Trophoblast cell (in vitro differentiated cells and primary cell): ENCODE data around the gene LRPPRC.

ENCODE experiments used
- DNase-seq, 2 donors: peaks; one replicate each; pipeline ENCODE4 v3.0.0-alpha.2; 2016
- H2AFZ ChIP-seq: 2 replicates; pipeline ENCODE4 v1.6.1; 2013; ENCODE audit warnings: low read length, moderate library complexity, mild to moderate bottlenecking; ENCODE audit not compliant: insufficient read depth, poor library complexity
- H2AK5ac ChIP-seq: 2 replicates; pipeline ENCODE4 v1.6.1; 2013; ENCODE audit warnings: mild to moderate bottlenecking, low read length
- H2BK120ac ChIP-seq: 2 replicates; pipeline ENCODE4 v1.6.1; 2013; ENCODE audit warnings: low read length, mild to moderate bottlenecking, moderate library complexity; ENCODE audit not compliant: insufficient read depth, poor library complexity
- H2BK12ac ChIP-seq: 2 replicates; pipeline ENCODE4 v1.6.1; 2013; ENCODE audit warnings: mild to moderate bottlenecking, low read length, moderate library complexity
- H2BK5ac ChIP-seq: 2 replicates; pipeline ENCODE4 v1.6.1; 2013; ENCODE audit warnings: low read length, low read depth, moderate library complexity, mild to moderate bottlenecking; ENCODE audit not compliant: poor library complexity
- H3K14ac ChIP-seq: 2 replicates; pipeline ENCODE4 v1.6.1; 2013; ENCODE audit warnings: mild to moderate bottlenecking, low read length
- H3K18ac ChIP-seq: 2 replicates; pipeline ENCODE4 v1.6.1; 2013; ENCODE audit warnings: mild to moderate bottlenecking, low read length
- H3K23ac ChIP-seq: 2 replicates; pipeline ENCODE4 v1.6.1; 2013; ENCODE audit warnings: low read length
- H3K27ac ChIP-seq: 2 replicates; pipeline ENCODE4 v1.5.1; 2013; ENCODE audit warnings: low read depth, mild to moderate bottlenecking, inconsistent platforms, low read length, moderate library complexity
- H3K27me3 ChIP-seq: 2 replicates; pipeline ENCODE4 v1.6.1; 2013; ENCODE audit warnings: inconsistent platforms, mild to moderate bottlenecking, low read length, moderate library complexity; ENCODE audit not compliant: insufficient read depth
- H3K36me3 ChIP-seq, 2 experiments: 1 replicate in 1 of 2; 2 replicates in 1 of 2; pipeline ENCODE4 v1.6.1; 2013; ENCODE audit warnings: low read length in 2 of 2, mild to moderate bottlenecking in 2 of 2, moderate library complexity in 1 of 2; ENCODE audit not compliant: insufficient read depth in 2 of 2, control insufficient read depth in 1 of 2
- H3K4ac ChIP-seq: 2 replicates; pipeline ENCODE4 v1.6.1; 2013; ENCODE audit warnings: low read depth, mild to moderate bottlenecking, low read length, moderate library complexity
- H3K4me1 ChIP-seq, 2 experiments: 1 replicate in 1 of 2; 2 replicates in 1 of 2; pipeline ENCODE4 v1.6.1; 2013; ENCODE audit warnings: low read length in 2 of 2, mild to moderate bottlenecking in 2 of 2, moderate library complexity in 1 of 2; ENCODE audit not compliant: insufficient read depth in 2 of 2, control insufficient read depth in 1 of 2
- H3K4me2 ChIP-seq: 2 replicates; pipeline ENCODE4 v1.6.1; 2013; ENCODE audit warnings: inconsistent platforms, mild to moderate bottlenecking, low read length, moderate library complexity
- H3K4me3 ChIP-seq: 2 replicates; pipeline ENCODE4 v1.5.1; 2013; ENCODE audit warnings: mild to moderate bottlenecking, low read depth, low read length, inconsistent platforms
- H3K79me1 ChIP-seq: one replicate; pipeline ENCODE4 v1.6.1; 2013; ENCODE audit warnings: low read length
- H3K79me2 ChIP-seq: 2 replicates; pipeline ENCODE4 v1.6.1; 2013; ENCODE audit warnings: low read length, mild to moderate bottlenecking; ENCODE audit not compliant: control insufficient read depth, insufficient read depth, poor library complexity
- H3K9ac ChIP-seq: 2 replicates; pipeline ENCODE4 v1.6.1; 2013; ENCODE audit warnings: mild to moderate bottlenecking, low read length
- H3K9me3 ChIP-seq: 2 replicates; pipeline ENCODE4 v1.6.1; 2013; ENCODE audit warnings: low read depth, mild to moderate bottlenecking, control low read depth, inconsistent platforms, low read length; ENCODE audit not compliant: insufficient read depth
- H4K12ac ChIP-seq: 2 replicates; pipeline ENCODE4 v1.6.1; 2013; ENCODE audit warnings: low read depth, mild to moderate bottlenecking, low read length, moderate library complexity
- H4K8ac ChIP-seq: 2 replicates; pipeline ENCODE4 v1.6.1; 2013; ENCODE audit warnings: low read depth, mild to moderate bottlenecking, low read length, moderate library complexity
- H4K91ac ChIP-seq: one replicate; pipeline ENCODE4 v1.6.1; 2013; ENCODE audit warnings: low read depth, mild to moderate bottlenecking, low read length, moderate library complexity
- WGBS: extraction: QIAGEN DNeasy Blood & Tissue Kit; methylation state at CpG from one replicate; pipeline ENCODE4 v1.1.7; 2013; ENCODE audit warnings: missing lambda C conversion rate; ENCODE audit not compliant: insufficient read length, insufficient coverage; ENCODE audit errors: extremely low coverage; 5-methylcytosine and 5-hydroxymethylcytosine counted together

The LRPPRC gene

GRCh38 chr2:43937269-43937820 is 58.4 kb downstream of the LRPPRC start:
- Histone ChIP-seq H3K27ac (no peak overlapping the region), H3K27me3 (no peaks in the 10 kb centered on the region), H2BK5ac (no peak overlapping the region), H3K4me3 (no peak overlapping the region), H3K79me1 (no peaks in the 10 kb centered on the region), H4K91ac (no peak overlapping the region), H4K8ac (no peak overlapping the region), H3K4me2 (no peak overlapping the region), H3K18ac (no peak overlapping the region), H2AK5ac (no peak overlapping the region), H3K23ac (no peak overlapping the region), H3K9me3 (no peaks in the 10 kb centered on the region), H2BK120ac (no peak overlapping the region), H2BK12ac (no peak overlapping the region), H2AFZ (no peak overlapping the region), H3K9ac (no peak overlapping the region), H3K36me3 (peaks cover 0 to 4% of the 10 kb centered on the region in 2 experiments), H3K79me2 (no peaks in the 10 kb centered on the region), H3K4ac (no peak overlapping the region), H3K4me1 (no peaks in the 10 kb centered on the region), H3K14ac (no peak overlapping the region), H4K12ac (no peak overlapping the region)
- no peak for DNase-seq
- no CpG with 5 or more reads among the region's 3 CpGs for WGBS

- no peak overlapping the region for H3K23ac ChIP-seq
- H3K79me1 ChIP-seq: no peaks in the 10 kb centered on the region
- H3K9ac ChIP-seq: no peak overlapping the region
- H4K91ac ChIP-seq: no peak overlapping the region
- H3K18ac ChIP-seq: no peak overlapping the region
- no peak overlapping the region for H2AFZ ChIP-seq
- no peak overlapping the region for H2BK5ac ChIP-seq
- no peak overlapping the region for H3K4me3 ChIP-seq
- H3K4me2 ChIP-seq: no peak overlapping the region
- no CpG with 5 or more reads among the region's 4 CpGs for WGBS
- H2AK5ac ChIP-seq: no peak overlapping the region
- no peaks in the 10 kb centered on the region for H3K4me1 ChIP-seq
- H3K4ac ChIP-seq: no peak overlapping the region
- H3K27ac ChIP-seq: no peak overlapping the region
- H2BK12ac ChIP-seq: no peak overlapping the region
- peaks cover 0 to 6% of the 10 kb centered on the region in 2 experiments for H3K36me3 ChIP-seq
- no peak for DNase-seq
- no peak overlapping the region for H3K14ac ChIP-seq
- no peaks in the 10 kb centered on the region for H3K27me3 ChIP-seq
- H3K9me3 ChIP-seq: no peaks in the 10 kb centered on the region
- H4K12ac ChIP-seq: no peak overlapping the region
- no peak overlapping the region for H2BK120ac ChIP-seq
- no peaks in the 10 kb centered on the region for H3K79me2 ChIP-seq
- no peak overlapping the region for H4K8ac ChIP-seq
Measured at GRCh38 chr2:43934567-43934966, 61.2 kb downstream of the LRPPRC start.

- H3K9me3 ChIP-seq: no peaks in the 10 kb centered on the region
- H3K18ac ChIP-seq: no peak overlapping the region
- no peak overlapping the region for H2BK5ac ChIP-seq
- no peak overlapping the region for H2BK120ac ChIP-seq
- WGBS: no CpG with 5 or more reads among the region's 3 CpGs
- H4K8ac ChIP-seq: no peak overlapping the region
- H3K4me2 ChIP-seq: no peak overlapping the region
- no peak overlapping the region for H3K4ac ChIP-seq
- no peak for DNase-seq
- H4K12ac ChIP-seq: no peak overlapping the region
- no peak overlapping the region for H2BK12ac ChIP-seq
- no peak overlapping the region for H4K91ac ChIP-seq
- no peaks in the 10 kb centered on the region for H3K79me2 ChIP-seq
- H3K27me3 ChIP-seq: no peaks in the 10 kb centered on the region
- peaks cover 0 to 11% of the 10 kb centered on the region in 2 experiments for H3K36me3 ChIP-seq
- H3K27ac ChIP-seq: no peak overlapping the region
- H2AFZ ChIP-seq: no peak overlapping the region
- H3K4me1 ChIP-seq: no peaks in the 10 kb centered on the region
- no peak overlapping the region for H3K9ac ChIP-seq
- H2AK5ac ChIP-seq: no peak overlapping the region
- no peak overlapping the region for H3K14ac ChIP-seq
- H3K23ac ChIP-seq: no peak overlapping the region
- no peak overlapping the region for H3K4me3 ChIP-seq
- H3K79me1 ChIP-seq: no peaks in the 10 kb centered on the region
Measured at GRCh38 chr2:43931293-43931692, 64.5 kb downstream of the LRPPRC start.

DNA sequence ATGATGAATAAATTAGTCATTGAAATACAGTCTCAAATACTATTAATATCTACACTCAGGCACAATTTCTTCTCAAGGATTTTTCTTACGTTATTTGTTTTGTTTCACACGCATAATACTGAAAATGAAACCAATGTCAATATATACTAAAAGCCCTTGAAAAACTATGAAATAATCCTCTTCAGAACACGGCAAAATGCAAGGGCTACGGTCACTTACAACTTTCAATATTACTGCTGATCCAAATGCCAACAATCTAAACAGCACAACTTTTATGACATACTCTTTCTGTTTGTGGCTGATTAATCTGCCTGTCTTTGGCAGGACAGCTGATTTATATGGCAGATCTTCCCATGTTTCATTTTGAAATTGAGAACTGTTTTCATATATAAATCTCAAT is 68.3 kb downstream of the LRPPRC start:
- H3K4me3 ChIP-seq: no peak overlapping the region
- no peak overlapping the region for H3K14ac ChIP-seq
- no peak overlapping the region for H2AFZ ChIP-seq
- no peak for DNase-seq
- WGBS: no CpG with 5 or more reads among the region's 4 CpGs
- no peak overlapping the region for H4K8ac ChIP-seq
- no peak overlapping the region for H2AK5ac ChIP-seq
- H3K18ac ChIP-seq: no peak overlapping the region
- H3K4me2 ChIP-seq: no peak overlapping the region
- no peak overlapping the region for H3K23ac ChIP-seq
- H3K79me1 ChIP-seq: no peaks in the 10 kb centered on the region
- H2BK5ac ChIP-seq: no peak overlapping the region
- H3K79me2 ChIP-seq: no peaks in the 10 kb centered on the region
- no peak overlapping the region for H4K91ac ChIP-seq
- no peak overlapping the region for H4K12ac ChIP-seq
- H3K27ac ChIP-seq: no peak overlapping the region
- no peak overlapping the region for H3K4ac ChIP-seq
- H3K9ac ChIP-seq: no peak overlapping the region
- H3K27me3 ChIP-seq: no peaks in the 10 kb centered on the region
- H3K9me3 ChIP-seq: no peaks in the 10 kb centered on the region
- peaks cover 5 to 14% of the 10 kb centered on the region in 2 experiments for H3K36me3 ChIP-seq
- peaks cover 0 to 2% of the 10 kb centered on the region in 2 experiments for H3K4me1 ChIP-seq
- no peak overlapping the region for H2BK120ac ChIP-seq
- no peak overlapping the region for H2BK12ac ChIP-seq
